Measurements from ENCODE around the gene PAK3. TPM values are rescaled to one million over a fixed set of nuclear protein-coding genes. Genes with fewer than 3 reads are reported as not detected.

Gene PAK3
- total and polyA plus RNA-seq, 2 of the 4 experiments (the other 2 are of a cell fraction) = 0.22 to 0.36 TPM

DNA sequence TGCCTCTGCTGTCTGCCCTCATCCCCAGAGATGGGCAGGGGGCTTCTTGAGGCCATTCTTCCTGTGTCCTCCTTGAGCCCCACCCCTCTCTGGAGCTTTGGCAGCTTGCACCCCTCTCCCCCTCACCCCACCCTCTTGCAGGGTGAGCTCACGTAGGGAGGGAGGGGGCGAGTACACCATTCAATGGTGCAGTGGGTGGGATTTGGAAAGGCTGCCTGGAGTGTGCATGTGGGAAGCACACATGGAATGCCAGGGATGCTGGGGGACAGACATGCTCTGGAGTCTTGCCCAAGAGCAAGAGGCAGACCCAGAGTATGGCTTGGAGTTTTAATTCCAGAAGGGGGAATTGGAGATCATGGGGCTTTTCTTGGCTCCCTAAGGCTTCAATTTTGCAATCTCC is 5.6 kb downstream of the PAK3 start:
- CTCF ChIA-PET = no interaction called here
- Histone ChIP-seq H3K79me1 (ENCODE audit: low read depth in 1 of 2, low read length in 2 of 2) (no peaks in the 10 kb centered on the region), H2AK5ac (ENCODE audit: low read depth, low read length) (no peak overlapping the region), H4K91ac (ENCODE audit: insufficient read depth, low read depth, low read length) (no peak overlapping the region), H3K36me3 (ENCODE audit: control insufficient read depth, insufficient read depth, low read length) (no peaks in the 10 kb centered on the region), H3K9me1 (ENCODE audit: insufficient read depth, low read length) (no peaks in the 10 kb centered on the region), H2BK20ac (ENCODE audit: low read depth, low read length) (no peak overlapping the region), H3K9ac (ENCODE audit: low read depth, low read length) (no peak overlapping the region), H3K4me3 (ENCODE audit: insufficient read depth, low read depth, low read length) (no peak overlapping the region), H3K14ac (replicated peaks; ENCODE audit: low read depth, low read length) (no peak overlapping the region), H3K4ac (ENCODE audit: low read depth, low read length) (no peak overlapping the region), H2BK5ac (ENCODE audit: low read depth, low read length, poor library complexity, severe bottlenecking) (no peak overlapping the region), H3K27me3 (ENCODE audit: control insufficient read depth, insufficient read depth, low read length) (peaks cover 19% of the 10 kb centered on the region), H3K23ac (ENCODE audit: low read depth, low read length) (no peak overlapping the region), H2BK15ac (ENCODE audit: low read depth, low read length) (no peak overlapping the region), H2BK120ac (ENCODE audit: low read depth, low read length) (no peak overlapping the region), H3K56ac (ENCODE audit: extremely low read depth, insufficient read depth, low read length) (no peak overlapping the region), H4K20me1 (ENCODE audit: insufficient read depth, low read length) (no peaks in the 10 kb centered on the region; the same call in 1 of the 2 replicates), H3K4me1 (ENCODE audit: control insufficient read depth, insufficient read depth, low read length) (no peaks in the 10 kb centered on the region), H3K18ac (ENCODE audit: low read depth, low read length) (no peak overlapping the region), H2AK9ac (replicated peaks; ENCODE audit: low read depth, low read length, poor library complexity) (no peak overlapping the region), H4K8ac (ENCODE audit: low read depth in 2 of 2, low read length in 2 of 2) (no peak overlapping the region), H2AFZ (replicated peaks; ENCODE audit: low read length, poor library complexity) (no peak overlapping the region), H3K9me3 (ENCODE audit: control insufficient read depth, insufficient read depth, low read length) (no peaks in the 10 kb centered on the region), H3K27ac (ENCODE audit: insufficient read depth, low read length) (no peak overlapping the region), H4K5ac (ENCODE audit: low read depth, low read length) (no peak overlapping the region), H3K4me2 (ENCODE audit: low read depth, low read length) (no peak overlapping the region)
- BruUV-seq (replicated peaks) = no TSS peak
- WGBS, 2 experiments (ENCODE audit: extremely low coverage in 2 of 2, insufficient read length in 1 of 2) = no CpG with 5 or more reads among the region's 2 CpGs
- POLR2A ChIA-PET (ENCODE audit: unreplicated experiment) = no interaction called here
- no peak for TF ChIP-seq USF2 (IDR thresholded peaks at IDR 0.05; ENCODE audit: low read depth, low read length)
- TF ChIP-seq MAFK (IDR thresholded peaks at IDR 0.05; ENCODE audit: low read depth, low read length) = no peak
- no peak for TF ChIP-seq FOS (IDR thresholded peaks at IDR 0.05; ENCODE audit: low read depth, low read length)
- TF ChIP-seq MXI1 (IDR thresholded peaks at IDR 0.05; ENCODE audit: borderline replicate concordance, low read depth, low read length) = no peak
- TF ChIP-seq, protein P1, sequence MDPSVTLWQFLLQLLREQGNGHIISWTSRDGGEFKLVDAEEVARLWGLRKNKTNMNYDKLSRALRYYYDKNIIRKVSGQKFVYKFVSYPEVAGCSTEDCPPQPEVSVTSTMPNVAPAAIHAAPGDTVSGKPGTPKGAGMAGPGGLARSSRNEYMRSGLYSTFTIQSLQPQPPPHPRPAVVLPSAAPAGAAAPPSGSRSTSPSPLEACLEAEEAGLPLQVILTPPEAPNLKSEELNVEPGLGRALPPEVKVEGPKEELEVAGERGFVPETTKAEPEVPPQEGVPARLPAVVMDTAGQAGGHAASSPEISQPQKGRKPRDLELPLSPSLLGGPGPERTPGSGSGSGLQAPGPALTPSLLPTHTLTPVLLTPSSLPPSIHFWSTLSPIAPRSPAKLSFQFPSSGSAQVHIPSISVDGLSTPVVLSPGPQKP (IDR thresholded peaks at IDR 0.05; ENCODE audit: borderline replicate concordance, low read depth, low read length) = no peak
- no peak for TF ChIP-seq RAD21 (IDR thresholded peaks at IDR 0.05; ENCODE audit: low read length)
- TF ChIP-seq BHLHE40 (IDR thresholded peaks at IDR 0.05; ENCODE audit: low read depth, low read length) = no peak
- TF ChIP-seq RCOR1 (IDR thresholded peaks at IDR 0.05; ENCODE audit: insufficient replicate concordance, low read length) = no peak
- no peak for TF ChIP-seq CHD1 (IDR thresholded peaks at IDR 0.05; ENCODE audit: low read depth, low read length)
- TF ChIP-seq RFX5 (IDR thresholded peaks at IDR 0.05; ENCODE audit: low read depth, low read length) = no peak
- no peak for TF ChIP-seq POLR2A (IDR thresholded peaks at IDR 0.05; ENCODE audit: low read depth, low read length)
- no peak for TF ChIP-seq NFE2L2 (IDR thresholded peaks at IDR 0.05; ENCODE audit: low read depth, low read length)
- TF ChIP-seq, protein P2, sequence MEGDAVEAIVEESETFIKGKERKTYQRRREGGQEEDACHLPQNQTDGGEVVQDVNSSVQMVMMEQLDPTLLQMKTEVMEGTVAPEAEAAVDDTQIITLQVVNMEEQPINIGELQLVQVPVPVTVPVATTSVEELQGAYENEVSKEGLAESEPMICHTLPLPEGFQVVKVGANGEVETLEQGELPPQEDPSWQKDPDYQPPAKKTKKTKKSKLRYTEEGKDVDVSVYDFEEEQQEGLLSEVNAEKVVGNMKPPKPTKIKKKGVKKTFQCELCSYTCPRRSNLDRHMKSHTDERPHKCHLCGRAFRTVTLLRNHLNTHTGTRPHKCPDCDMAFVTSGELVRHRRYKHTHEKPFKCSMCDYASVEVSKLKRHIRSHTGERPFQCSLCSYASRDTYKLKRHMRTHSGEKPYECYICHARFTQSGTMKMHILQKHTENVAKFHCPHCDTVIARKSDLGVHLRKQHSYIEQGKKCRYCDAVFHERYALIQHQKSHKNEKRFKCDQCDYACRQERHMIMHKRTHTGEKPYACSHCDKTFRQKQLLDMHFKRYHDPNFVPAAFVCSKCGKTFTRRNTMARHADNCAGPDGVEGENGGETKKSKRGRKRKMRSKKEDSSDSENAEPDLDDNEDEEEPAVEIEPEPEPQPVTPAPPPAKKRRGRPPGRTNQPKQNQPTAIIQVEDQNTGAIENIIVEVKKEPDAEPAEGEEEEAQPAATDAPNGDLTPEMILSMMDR (conservative IDR thresholded peaks at IDR 0.05; ENCODE audit: low read depth, low read length) = no peak
- no peak for TF ChIP-seq MAZ (IDR thresholded peaks at IDR 0.05; ENCODE audit: borderline replicate concordance, low read depth, low read length)
- no peak for TF ChIP-seq SMC3 (IDR thresholded peaks at IDR 0.05; ENCODE audit: low read depth, low read length)
- no peak for TF ChIP-seq CEBPB (IDR thresholded peaks at IDR 0.05; ENCODE audit: low read depth, low read length)
- intact Hi-C loops (cut with micrococcal nuclease) = loop anchor here (2.0 to 5.0 kb wide), 3 partner anchors 141 to 651 kb away; no protein-coding TSS in a partner anchor
- ATAC-seq (ENCODE audit: low read depth) (no peak), DNase-seq (no peak)
- in situ Hi-C loops (cut with MboI; ENCODE audit: low sequenced_read_pairs) = no loop called here
- dilution Hi-C loops (cut with HindIII; ENCODE audit: low sequenced_read_pairs, unreplicated experiment) = no loop called here
